Subcutaneous adipose tissue (tissue), 4 donors: ENCODE data around the gene ALG2. TPM values are rescaled to one million over a fixed set of nuclear protein-coding genes. Genes with fewer than 3 reads are reported as not detected.

ENCODE experiments used
- total RNA-seq, 4 donors: library from RNA; depleted of rRNA; stranded (reverse); fragments of >200 nt; gene quantifications; one replicate each; pipeline ENCODE4 v1.1.0, GENCODE V29; 2016
- TF ChIP-seq, protein P1 (sequence below): fragments of 450-650 bp; IDR thresholded peaks from one replicate; pipeline ENCODE4 v1.5.1; 2016; ENCODE audit warnings: low read depth, mild to moderate bottlenecking, control low read depth, antibody characterized with exemption, moderate library complexity

Gene ALG2
- total RNA-seq, 4 donors from 2014 or later: 17.0 to 39.1 (median 22.4) TPM

GRCh38 chr9:99221266-99221620, 499 bp downstream of the ALG2 start:
- TF ChIP-seq, protein P1, sequence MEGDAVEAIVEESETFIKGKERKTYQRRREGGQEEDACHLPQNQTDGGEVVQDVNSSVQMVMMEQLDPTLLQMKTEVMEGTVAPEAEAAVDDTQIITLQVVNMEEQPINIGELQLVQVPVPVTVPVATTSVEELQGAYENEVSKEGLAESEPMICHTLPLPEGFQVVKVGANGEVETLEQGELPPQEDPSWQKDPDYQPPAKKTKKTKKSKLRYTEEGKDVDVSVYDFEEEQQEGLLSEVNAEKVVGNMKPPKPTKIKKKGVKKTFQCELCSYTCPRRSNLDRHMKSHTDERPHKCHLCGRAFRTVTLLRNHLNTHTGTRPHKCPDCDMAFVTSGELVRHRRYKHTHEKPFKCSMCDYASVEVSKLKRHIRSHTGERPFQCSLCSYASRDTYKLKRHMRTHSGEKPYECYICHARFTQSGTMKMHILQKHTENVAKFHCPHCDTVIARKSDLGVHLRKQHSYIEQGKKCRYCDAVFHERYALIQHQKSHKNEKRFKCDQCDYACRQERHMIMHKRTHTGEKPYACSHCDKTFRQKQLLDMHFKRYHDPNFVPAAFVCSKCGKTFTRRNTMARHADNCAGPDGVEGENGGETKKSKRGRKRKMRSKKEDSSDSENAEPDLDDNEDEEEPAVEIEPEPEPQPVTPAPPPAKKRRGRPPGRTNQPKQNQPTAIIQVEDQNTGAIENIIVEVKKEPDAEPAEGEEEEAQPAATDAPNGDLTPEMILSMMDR: no peak

DNA sequence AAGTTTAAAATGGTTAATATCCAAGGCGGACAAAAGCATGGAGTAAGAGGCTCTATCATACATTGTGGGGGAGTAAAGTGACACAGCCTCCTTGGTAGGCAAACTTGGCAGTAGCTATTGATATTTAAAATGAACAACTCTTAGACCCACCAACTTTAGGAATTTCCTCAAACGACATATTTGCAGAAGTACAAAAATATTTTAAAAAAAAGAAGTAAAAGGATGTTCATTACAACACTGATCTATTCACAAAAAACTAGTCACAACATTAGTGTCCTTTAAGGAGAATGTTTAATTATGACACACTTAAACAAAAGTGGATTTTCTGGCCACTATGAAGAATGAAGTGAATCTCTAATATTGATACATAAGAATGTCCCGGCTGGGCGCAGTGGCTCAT, 1.7 kb downstream of the ALG2 start:
- TF ChIP-seq, protein P1: no peak

DNA sequence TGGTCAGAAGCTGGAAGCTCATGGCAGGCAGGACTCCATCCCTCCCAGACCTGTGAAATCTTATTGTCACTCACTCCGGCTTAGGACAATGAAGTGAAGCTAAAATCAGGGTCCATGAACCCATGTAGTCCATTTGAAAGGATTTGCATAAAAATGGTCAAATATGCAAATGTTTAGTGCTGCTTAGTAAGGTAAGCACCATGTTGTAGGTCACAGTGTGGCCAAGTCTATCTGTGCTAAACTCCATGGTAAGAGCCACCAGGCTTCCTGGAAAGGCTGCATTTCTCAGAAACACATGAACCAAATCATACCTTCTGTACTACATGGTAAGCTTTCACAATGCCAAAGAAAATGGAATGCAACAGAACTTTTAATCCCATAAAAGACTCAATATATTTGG, 5.7 kb downstream of the ALG2 start:
- TF ChIP-seq, protein P1: no peak

DNA sequence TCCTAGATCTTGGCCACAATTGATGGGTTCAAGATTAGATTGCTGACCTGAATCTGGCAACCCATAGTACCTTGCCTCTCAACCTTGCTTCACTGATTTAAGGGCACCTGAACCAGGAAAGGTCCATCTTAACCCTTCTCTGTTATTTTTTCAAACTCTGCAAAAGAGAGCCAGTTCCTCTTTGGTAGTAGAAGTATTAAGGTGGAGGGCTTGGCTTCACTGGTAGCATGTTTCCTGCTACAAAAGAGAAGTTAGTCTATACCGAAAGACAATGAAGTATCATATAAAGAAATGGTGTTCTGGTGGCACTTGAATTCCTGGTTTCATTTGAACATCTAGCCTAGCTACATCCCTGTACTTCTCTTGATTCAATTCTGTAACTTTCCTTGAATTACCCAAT, 8.5 kb downstream of the ALG2 start:
- TF ChIP-seq, protein P1: no peak

GRCh38 chr9:99211746-99212145, 10.0 kb downstream of the ALG2 start:
- TF ChIP-seq, protein P1: no peak

GRCh38 chr9:99210572-99210971, 11.2 kb downstream of the ALG2 start:
- TF ChIP-seq, protein P1: no peak

DNA sequence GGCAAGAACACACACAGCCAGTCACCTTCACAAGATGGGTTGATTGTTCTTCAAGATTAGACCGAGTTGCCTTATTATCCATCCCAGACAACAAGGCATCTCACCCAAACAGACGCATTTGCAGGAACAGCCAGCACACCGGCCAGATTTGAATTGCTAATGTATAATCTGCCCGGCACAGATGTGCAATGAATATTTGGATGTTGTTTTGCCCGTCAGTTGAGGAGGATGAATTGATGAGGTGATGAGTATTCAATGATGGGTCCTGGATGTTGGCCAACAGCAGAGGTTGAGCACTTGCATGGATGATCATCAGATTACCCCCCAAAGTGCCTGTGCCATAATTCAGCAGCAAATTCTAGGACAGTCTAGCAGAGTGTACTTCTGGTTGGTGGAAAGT, 20.1 kb downstream of the ALG2 start:
- TF ChIP-seq, protein P1: no peak
